Body of pancreas (tissue), 4 donors: ENCODE results near the gene NMT1.

Experiments used
- CTCF ChIP-seq, 7 experiments: fragments of 450-650 bp in 4 of 7; fragments of 200-600 bp in 3 of 7; sonication (generic) in 3 of 7; IDR thresholded peaks; one replicate each; pipeline ENCODE4 v1.5.1; 2016 to 2019; ENCODE audit warnings: antibody characterized with exemption in 7 of 7
- POLR2A ChIP-seq, 3 donors: fragments of 450-650 bp; IDR thresholded peaks; one replicate each; pipeline ENCODE4 v1.6.1; 2016; ENCODE audit warnings: antibody characterized with exemption in 3 of 3, mild to moderate bottlenecking in 2 of 3

DNA sequence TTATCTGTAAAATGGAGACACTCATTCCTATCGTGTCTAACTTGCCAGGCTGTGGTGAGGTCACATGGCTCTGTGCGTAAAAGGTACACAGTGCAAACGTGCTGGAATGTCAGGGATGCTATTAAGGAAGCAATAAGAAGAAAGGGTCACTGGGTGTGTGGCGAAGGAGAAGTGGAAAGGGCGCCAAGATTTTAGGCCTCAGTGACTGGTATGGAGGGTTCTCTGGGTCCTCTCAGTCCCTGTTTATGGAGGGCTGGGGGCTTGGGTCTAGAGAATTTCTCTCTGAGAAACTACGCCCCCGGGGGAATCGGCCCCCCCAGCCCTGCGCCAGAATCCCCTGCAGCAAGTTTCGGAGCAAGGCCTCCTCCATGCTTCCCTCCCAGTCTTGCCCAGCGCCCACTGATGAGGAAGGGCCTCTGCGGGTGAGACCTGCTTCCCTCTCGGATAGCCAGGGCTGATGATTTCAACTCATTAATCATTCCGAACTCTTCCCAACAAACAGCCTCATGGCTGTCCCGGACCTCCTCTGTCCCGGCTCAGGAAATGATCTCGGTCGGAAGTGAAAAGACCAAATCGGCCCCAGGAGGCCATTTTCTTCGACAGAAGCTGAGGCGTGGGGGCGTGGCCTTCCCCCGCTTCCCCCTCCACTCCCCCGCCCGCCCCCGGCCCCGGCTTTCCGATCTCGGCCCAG is 85.9 kb downstream of the NMT1 start:
- TF ChIP-seq CTCF (IDR thresholded peaks at IDR 0.05): no peak
- no peak for TF ChIP-seq POLR2A (IDR thresholded peaks at IDR 0.05)
